C4-2B (cell line): Measurements from ENCODE around the gene CLIC1.

Experiments
- ZFX ChIP-seq: fragments of 450-650 bp; IDR thresholded peaks from 2 replicates; pipeline ENCODE4 v1.6.1; 2017
- TF ChIP-seq, protein P1 (sequence below): fragments of 450-650 bp; conservative IDR thresholded peaks from 2 replicates; pipeline ENCODE4 v1.5.1; 2017; ENCODE audit warnings: mild to moderate bottlenecking

DNA sequence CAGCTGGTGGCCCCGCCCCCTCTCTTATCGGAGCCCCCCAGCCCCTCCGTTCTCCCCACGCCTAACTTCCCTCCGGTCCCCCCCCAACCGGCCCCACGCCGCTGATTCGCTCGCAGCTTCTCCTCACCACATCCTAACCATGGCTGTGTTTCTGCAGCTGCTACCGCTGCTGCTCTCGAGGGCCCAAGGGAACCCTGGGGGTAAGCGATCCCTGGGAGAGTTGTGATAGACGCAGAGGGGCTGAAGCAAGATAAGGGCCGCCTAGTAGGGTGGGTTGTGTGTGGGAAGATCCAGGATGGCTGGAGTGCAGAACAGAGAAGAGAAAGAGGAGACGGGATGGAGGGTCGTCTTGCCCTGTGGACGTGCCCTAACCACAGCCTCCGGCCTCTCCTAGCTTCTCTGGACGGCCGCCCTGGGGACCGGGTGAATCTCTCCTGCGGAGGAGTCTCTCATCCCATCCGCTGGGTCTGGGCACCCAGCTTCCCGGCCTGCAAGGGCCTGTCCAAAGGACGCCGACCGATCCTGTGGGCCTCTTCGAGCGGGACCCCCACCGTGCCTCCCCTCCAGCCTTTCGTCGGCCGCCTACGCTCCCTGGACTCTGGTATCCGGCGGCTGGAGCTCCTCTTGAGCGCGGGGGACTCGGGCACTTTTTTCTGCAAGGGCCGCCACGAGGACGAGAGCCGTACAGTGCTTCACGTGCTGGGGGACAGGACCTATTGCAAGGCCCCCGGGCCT lies 12.9 kb downstream of the CLIC1 start, which contains the start of gene MPIG6B:
- no peak for TF ChIP-seq ZFX
- TF ChIP-seq, protein P1, sequence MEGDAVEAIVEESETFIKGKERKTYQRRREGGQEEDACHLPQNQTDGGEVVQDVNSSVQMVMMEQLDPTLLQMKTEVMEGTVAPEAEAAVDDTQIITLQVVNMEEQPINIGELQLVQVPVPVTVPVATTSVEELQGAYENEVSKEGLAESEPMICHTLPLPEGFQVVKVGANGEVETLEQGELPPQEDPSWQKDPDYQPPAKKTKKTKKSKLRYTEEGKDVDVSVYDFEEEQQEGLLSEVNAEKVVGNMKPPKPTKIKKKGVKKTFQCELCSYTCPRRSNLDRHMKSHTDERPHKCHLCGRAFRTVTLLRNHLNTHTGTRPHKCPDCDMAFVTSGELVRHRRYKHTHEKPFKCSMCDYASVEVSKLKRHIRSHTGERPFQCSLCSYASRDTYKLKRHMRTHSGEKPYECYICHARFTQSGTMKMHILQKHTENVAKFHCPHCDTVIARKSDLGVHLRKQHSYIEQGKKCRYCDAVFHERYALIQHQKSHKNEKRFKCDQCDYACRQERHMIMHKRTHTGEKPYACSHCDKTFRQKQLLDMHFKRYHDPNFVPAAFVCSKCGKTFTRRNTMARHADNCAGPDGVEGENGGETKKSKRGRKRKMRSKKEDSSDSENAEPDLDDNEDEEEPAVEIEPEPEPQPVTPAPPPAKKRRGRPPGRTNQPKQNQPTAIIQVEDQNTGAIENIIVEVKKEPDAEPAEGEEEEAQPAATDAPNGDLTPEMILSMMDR = no peak
